Measurements from ENCODE around the gene RANBP9. TPM values are rescaled to one million over a fixed set of nuclear protein-coding genes. Genes with fewer than 3 reads are reported as not detected.

Gene RANBP9
- total and polyA plus RNA-seq, 2 experiments from 2014 or later: 32.3 to 42.4 TPM

DNA sequence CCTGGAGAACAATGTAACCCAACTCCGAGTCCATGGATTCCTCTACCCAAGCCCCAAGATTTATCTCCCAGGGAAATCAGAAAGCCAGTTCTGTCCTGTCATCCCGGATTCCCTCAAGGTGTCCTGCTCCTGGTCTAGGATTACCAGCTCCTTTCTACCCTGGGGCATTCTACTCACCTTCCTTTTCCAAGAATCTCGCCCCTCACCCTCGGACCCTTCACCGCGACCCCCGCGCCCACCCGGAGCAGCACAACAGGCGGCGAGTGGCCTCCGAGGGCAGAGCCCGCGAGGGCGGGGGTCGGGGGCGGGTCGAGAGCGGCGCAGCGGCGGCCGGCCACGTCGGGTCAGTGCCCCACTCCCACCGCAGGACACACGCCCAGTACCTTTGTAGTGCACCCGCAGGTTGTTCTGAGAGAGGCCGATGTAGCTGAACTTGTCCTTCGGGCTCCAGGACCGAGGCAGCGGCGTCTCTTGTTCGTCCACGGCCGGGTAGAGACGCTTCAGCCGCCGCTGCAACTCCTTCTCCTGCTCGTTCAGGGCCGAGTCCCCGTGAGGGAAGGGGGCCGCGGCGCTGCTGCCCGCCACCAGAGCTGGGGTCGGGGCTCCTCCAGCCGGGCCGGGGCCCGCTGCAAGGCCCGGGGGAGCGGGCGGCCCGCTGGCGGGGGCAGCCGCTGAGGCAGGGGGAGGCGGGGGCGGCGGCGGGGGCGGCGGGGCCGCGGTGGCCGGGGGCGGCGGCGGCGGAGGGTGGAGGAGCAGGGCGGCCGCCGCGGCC lies 897 bp downstream of the RANBP9 start:
- H3K27me3 ChIP-seq: peaks cover 2% of the 10 kb centered on the region
- peaks cover 29% of the 10 kb centered on the region for H3K4me1 ChIP-seq (ENCODE audit: low read depth)
- DNase-seq (ENCODE audit: low read depth in 1 of 2, low spot score in 1 of 2): peak in 1 of 2 donors; percentile 73
- H3K4me3 ChIP-seq: peak overlapping the region; percentile 65
- peak overlapping the region; percentile 95 for H3K27ac ChIP-seq
- TF ChIP-seq, protein P1, sequence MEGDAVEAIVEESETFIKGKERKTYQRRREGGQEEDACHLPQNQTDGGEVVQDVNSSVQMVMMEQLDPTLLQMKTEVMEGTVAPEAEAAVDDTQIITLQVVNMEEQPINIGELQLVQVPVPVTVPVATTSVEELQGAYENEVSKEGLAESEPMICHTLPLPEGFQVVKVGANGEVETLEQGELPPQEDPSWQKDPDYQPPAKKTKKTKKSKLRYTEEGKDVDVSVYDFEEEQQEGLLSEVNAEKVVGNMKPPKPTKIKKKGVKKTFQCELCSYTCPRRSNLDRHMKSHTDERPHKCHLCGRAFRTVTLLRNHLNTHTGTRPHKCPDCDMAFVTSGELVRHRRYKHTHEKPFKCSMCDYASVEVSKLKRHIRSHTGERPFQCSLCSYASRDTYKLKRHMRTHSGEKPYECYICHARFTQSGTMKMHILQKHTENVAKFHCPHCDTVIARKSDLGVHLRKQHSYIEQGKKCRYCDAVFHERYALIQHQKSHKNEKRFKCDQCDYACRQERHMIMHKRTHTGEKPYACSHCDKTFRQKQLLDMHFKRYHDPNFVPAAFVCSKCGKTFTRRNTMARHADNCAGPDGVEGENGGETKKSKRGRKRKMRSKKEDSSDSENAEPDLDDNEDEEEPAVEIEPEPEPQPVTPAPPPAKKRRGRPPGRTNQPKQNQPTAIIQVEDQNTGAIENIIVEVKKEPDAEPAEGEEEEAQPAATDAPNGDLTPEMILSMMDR (IDR thresholded peaks at IDR 0.05; ENCODE audit: low read depth, low read length): no peak
- no peaks in the 10 kb centered on the region for H3K9me3 ChIP-seq (ENCODE audit: low read depth)
- no peaks in the 10 kb centered on the region for H3K36me3 ChIP-seq

DNA sequence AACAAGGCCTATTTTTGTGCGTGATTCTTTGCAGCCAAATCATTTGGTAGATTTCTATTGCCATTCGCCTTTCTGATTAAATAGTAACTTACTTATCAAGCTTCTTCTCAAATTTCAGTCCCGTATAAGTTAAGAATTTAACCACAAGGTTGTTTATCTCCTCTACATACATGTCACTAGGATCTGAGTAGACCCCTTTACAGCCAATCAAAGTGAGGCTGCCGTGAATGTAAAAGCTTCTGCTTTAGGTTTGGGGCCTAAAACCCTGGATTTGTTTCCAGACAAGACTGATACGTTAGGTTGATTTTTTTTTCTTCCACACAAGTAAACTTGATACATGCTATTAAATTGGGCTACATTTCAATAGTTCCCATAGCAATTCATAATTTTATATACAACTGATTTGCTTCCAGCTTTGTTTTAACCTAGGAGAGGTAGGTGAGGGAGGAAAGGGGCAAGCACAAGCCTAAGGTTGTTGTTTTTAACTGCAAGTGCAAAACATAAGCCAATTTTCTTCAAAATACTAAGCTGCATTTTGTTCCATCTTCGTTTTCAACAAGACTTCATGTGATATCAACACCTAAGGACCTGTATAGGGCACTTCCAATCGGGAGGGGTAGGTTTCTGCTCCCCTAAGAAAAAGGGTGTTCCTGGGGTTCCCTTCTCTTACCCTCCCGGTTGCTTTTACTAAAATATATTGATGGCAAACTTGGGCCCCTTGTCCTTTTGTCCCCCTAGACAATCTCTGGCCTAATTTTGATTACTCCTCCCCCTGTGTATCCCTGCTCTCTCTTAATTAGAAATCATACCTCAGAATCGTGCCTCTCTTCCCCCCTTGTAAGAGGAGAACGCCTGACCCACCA lies 1.7 kb downstream of the RANBP9 start:
- DNase-seq (ENCODE audit: low read depth in 1 of 2, low spot score in 1 of 2): peak; percentile 13 to 49
- peak overlapping the region; percentile 95 for H3K27ac ChIP-seq

DNA sequence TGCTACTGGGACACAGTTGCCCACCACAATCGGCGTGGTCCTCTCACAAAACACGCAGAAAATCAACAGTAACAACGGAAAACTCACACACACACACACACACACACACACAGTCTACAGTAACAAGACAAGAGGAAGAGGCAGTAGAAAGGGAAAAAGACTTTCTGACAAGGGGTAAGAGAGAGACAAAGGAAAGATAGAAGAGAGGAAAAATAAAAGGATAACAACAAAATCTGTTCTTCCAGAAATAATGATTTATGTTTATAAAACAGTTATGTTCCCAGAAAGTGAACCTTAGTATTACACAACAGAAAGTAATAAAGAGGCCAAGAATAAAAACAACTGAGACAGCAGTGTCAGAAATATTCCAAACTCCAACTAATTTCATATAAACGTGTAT lies 2.9 kb downstream of the RANBP9 start:
- peak in 1 of 2 donors; percentile 50 for DNase-seq (ENCODE audit: low read depth in 1 of 2, low spot score in 1 of 2)
- Histone ChIP-seq H3K4me3 (peak overlapping the region; percentile 65), H3K27ac (peak overlapping the region; percentile 95), H3K9me3 (ENCODE audit: low read depth) (no peaks in the 10 kb centered on the region), H3K27me3 (peaks cover 2% of the 10 kb centered on the region), H3K4me1 (ENCODE audit: low read depth) (peaks cover 24% of the 10 kb centered on the region), H3K36me3 (no peaks in the 10 kb centered on the region)
- TF ChIP-seq, protein P1 (IDR thresholded peaks at IDR 0.05; ENCODE audit: low read depth, low read length): no peak

More for the DNA sequence above, 1.7 kb downstream of the RANBP9 start:
- Histone ChIP-seq H3K36me3 (no peaks in the 10 kb centered on the region), H3K9me3 (ENCODE audit: low read depth) (no peaks in the 10 kb centered on the region), H3K4me1 (ENCODE audit: low read depth) (peaks cover 29% of the 10 kb centered on the region), H3K4me3 (peak overlapping the region; percentile 65), H3K27me3 (peaks cover 2% of the 10 kb centered on the region)
- TF ChIP-seq, protein P1 (IDR thresholded peaks at IDR 0.05; ENCODE audit: low read depth, low read length): no peak

DNA sequence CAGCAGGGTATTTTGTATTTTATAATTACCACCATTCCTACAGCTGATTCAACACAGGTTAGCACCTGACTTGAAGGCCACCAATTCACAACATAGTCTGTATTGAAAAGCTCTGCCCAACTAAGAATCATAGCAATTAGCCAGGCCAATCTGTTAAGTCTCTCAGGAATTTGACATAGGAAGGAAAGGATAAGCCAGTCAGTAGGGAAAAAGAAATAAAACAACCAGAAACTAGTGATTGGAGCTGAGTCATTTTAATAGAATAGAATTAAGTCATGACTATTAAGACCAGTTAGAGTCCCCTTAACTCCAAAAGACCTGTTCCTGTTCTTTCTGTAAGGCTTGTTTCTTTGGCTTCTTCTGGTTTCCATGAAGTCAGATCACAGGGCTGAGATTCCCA lies 8.1 kb downstream of the RANBP9 start:
- Histone ChIP-seq H3K27ac (no peak overlapping the region), H3K4me1 (ENCODE audit: low read depth) (peaks cover 11% of the 10 kb centered on the region), H3K9me3 (ENCODE audit: low read depth) (no peaks in the 10 kb centered on the region), H3K27me3 (no peaks in the 10 kb centered on the region), H3K4me3 (no peak overlapping the region), H3K36me3 (no peaks in the 10 kb centered on the region)
- TF ChIP-seq, protein P1 (IDR thresholded peaks at IDR 0.05; ENCODE audit: low read depth, low read length): no peak
- no peak for DNase-seq (ENCODE audit: low read depth in 1 of 2, low spot score in 1 of 2)

DNA sequence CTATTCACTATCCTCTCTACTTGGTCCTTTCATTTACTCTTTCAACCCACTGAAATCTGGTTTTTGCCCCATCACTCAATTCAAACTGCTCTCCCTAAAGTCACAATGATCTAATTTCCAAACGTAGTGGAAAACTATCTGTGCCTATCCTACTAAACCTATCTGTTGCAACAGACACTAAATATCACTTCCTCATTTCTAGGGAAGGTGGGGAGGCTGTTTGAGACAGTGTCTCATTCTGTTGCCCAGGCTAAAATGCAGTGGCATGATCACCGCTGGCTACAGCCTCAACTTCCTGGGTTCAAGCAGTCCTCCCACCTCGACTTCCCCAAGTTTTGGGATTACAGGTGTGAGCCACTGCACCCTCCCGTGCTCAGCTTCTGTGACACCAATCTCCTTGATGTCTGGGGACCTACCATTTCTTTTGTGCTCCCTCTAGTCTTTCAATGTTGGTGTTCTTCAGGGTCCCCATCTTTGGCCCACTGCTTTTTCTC lies 8.8 kb downstream of the RANBP9 start:
- H3K36me3 ChIP-seq: no peaks in the 10 kb centered on the region

More for the DNA sequence above, 8.8 kb downstream of the RANBP9 start:
- no peak overlapping the region for H3K27ac ChIP-seq
- H3K4me3 ChIP-seq: no peak overlapping the region
- no peak for DNase-seq (ENCODE audit: low read depth in 1 of 2, low spot score in 1 of 2)
- H3K9me3 ChIP-seq (ENCODE audit: low read depth): no peaks in the 10 kb centered on the region
- H3K4me1 ChIP-seq (ENCODE audit: low read depth): peaks cover 5% of the 10 kb centered on the region
- H3K27me3 ChIP-seq: no peaks in the 10 kb centered on the region
- TF ChIP-seq, protein P1 (IDR thresholded peaks at IDR 0.05; ENCODE audit: low read depth, low read length): no peak
